Stomach (tissue), 9 donors: ENCODE measurements around the gene EPHB1. TPM values are rescaled to one million over a fixed set of nuclear protein-coding genes. Genes with fewer than 3 reads are reported as not detected.

ENCODE experiments used
- DNase-seq, 2 donors: peaks; one replicate each; pipeline versions ENCODE4 v3.0.0 to v3.0.0-alpha.2; 2013 to 2019
- H3K27ac ChIP-seq, 5 donors: fragments of 200-600 bp in 4 of 5; sonication (generic) in 4 of 5; one replicate each; pipeline ENCODE4 v1.5.1; 2013 to 2019; ENCODE audit warnings: mild to moderate bottlenecking in 1 of 5, moderate library complexity in 1 of 5
- H3K27me3 ChIP-seq, 3 donors: fragments of 200-600 bp; sonication (generic); one replicate each; pipeline ENCODE4 v1.5.1; 2017 to 2019; ENCODE audit warnings: mixed run types in 1 of 3
- H3K36me3 ChIP-seq, 4 donors: fragments of 200-600 bp; sonication (generic); 1 replicate in 3 of 4; 2 replicates in 1 of 4; pipeline ENCODE4 v1.5.1; 2016 to 2019
- H3K4me1 ChIP-seq, 4 donors: fragments of 200-600 bp; sonication (generic); one replicate each; pipeline ENCODE4 v1.5.1; 2016 to 2019
- H3K4me3 ChIP-seq, 4 donors: fragments of 200-600 bp; sonication (generic) in 3 of 4; one replicate each; pipeline ENCODE4 v1.5.1; 2016 to 2019; ENCODE audit warnings: mild to moderate bottlenecking in 1 of 4
- H3K9me3 ChIP-seq, 4 donors: fragments of 200-600 bp; sonication (generic); one replicate each; pipeline ENCODE4 v1.5.1; 2016 to 2019
- EP300 ChIP-seq: sonication (generic); formaldehyde crosslinking; IDR thresholded peaks from one replicate; pipeline ENCODE4 v1.6.1; 2017; ENCODE audit warnings: antibody characterized with exemption
- POLR2A ChIP-seq, 4 donors: fragments of 450-650 bp; IDR thresholded peaks; one replicate each; pipeline ENCODE4 v1.6.1; 2016; ENCODE audit warnings: antibody characterized with exemption in 4 of 4, control low read depth in 2 of 4, mild to moderate bottlenecking in 1 of 4, moderate library complexity in 1 of 4
- POLR2AphosphoS5 ChIP-seq, 3 donors: sonication (generic); formaldehyde crosslinking; IDR thresholded peaks; one replicate each; pipeline ENCODE4 v1.6.1; 2016; ENCODE audit warnings: antibody characterized with exemption in 3 of 3
- WGBS, 5 donors: extraction: QIAGEN DNeasy Blood & Tissue Kit in 3 of 5; methylation state at CpG; one replicate each; pipeline versions ENCODE4 v1.1.5 to v1.1.7; 2013 to 2018; 5-methylcytosine and 5-hydroxymethylcytosine counted together
- intact Hi-C: fragments of 100-400 bp; cut with DNase I; formaldehyde crosslinking; loops from one replicate; pipeline ENCODE4 v1.15.1; 2023; ENCODE audit warnings: low total_unique reads
- polyA plus RNA-seq, 3 donors: library from polyadenylated mRNA; stranded (reverse); fragments of 200-250 nt; gene quantifications; one replicate each; pipeline ENCODE4 v1.2.3, GENCODE V29; 2013
- total RNA-seq, 5 donors: library from RNA; depleted of rRNA; stranded (reverse); fragments of >200 nt; gene quantifications; one replicate each; pipeline versions ENCODE4 v1.1.0 to v1.2.3, GENCODE V29; 2014 to 2016
- TF ChIP-seq, protein P1 (sequence below), 7 experiments: fragments of 450-650 bp in 4 of 7; fragments of 200-600 bp in 3 of 7; sonication (generic) in 3 of 7; IDR thresholded peaks; one replicate each; pipeline ENCODE4 v1.5.1; 2016 to 2019; ENCODE audit warnings: antibody characterized with exemption in 7 of 7, control low read depth in 2 of 7, mild to moderate bottlenecking in 1 of 7
- donor health status: healthy with polysubstance abuse.
- donor health status: Bipolar disorder and iron deficiency.
- donor health status: healthy.

EPHB1 gene
- total and polyA plus RNA-seq, 8 donors, result 0.13 to 2.3 (median 1.0) TPM; not detected in 4

DNA sequence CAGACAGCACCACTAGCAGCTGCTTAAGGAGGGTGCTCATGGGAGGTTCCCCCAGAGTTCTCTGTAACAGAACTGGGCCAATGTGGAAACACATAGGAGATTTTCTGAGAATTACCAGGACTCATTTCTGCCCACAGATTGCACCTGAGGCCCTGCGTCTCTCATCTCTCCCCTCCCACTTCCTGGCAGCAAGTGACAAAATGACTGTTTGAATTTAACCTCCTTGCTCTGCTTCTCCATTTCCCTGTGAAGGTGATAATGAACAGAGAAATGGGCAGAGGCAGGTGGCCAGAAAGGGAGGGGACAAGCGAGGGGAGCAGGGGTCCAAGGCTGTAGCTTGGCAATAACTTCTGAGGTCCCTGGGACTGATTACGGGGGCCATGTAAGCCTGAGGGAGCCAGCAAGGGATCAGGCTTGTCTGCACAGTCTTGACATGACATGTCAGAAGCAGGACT is 8.0 kb downstream of the EPHB1 start:
- peaks cover 0 to 16% (median 0%) of the 10 kb centered on the region in 3 donors for H3K27me3 ChIP-seq
- no peaks in the 10 kb centered on the region for H3K9me3 ChIP-seq
- 67 to 82% (median 70%) methylated on average over 3 of the region's 3 CpGs for WGBS, 5 donors
- no peak overlapping the region for H3K4me3 ChIP-seq
- intact Hi-C loops, result no loop called here
- TF ChIP-seq POLR2AphosphoS5 (IDR thresholded peaks at IDR 0.05) (no peak), POLR2A (IDR thresholded peaks at IDR 0.05) (no peak), EP300 (no peak)
- TF ChIP-seq, protein P1, sequence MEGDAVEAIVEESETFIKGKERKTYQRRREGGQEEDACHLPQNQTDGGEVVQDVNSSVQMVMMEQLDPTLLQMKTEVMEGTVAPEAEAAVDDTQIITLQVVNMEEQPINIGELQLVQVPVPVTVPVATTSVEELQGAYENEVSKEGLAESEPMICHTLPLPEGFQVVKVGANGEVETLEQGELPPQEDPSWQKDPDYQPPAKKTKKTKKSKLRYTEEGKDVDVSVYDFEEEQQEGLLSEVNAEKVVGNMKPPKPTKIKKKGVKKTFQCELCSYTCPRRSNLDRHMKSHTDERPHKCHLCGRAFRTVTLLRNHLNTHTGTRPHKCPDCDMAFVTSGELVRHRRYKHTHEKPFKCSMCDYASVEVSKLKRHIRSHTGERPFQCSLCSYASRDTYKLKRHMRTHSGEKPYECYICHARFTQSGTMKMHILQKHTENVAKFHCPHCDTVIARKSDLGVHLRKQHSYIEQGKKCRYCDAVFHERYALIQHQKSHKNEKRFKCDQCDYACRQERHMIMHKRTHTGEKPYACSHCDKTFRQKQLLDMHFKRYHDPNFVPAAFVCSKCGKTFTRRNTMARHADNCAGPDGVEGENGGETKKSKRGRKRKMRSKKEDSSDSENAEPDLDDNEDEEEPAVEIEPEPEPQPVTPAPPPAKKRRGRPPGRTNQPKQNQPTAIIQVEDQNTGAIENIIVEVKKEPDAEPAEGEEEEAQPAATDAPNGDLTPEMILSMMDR (IDR thresholded peaks at IDR 0.05), result no peak
- no peaks in the 10 kb centered on the region for H3K36me3 ChIP-seq
- no peak for DNase-seq
- no peak overlapping the region for H3K27ac ChIP-seq
- peaks cover 0 to 10% (median 3%) of the 10 kb centered on the region in 4 donors for H3K4me1 ChIP-seq

DNA sequence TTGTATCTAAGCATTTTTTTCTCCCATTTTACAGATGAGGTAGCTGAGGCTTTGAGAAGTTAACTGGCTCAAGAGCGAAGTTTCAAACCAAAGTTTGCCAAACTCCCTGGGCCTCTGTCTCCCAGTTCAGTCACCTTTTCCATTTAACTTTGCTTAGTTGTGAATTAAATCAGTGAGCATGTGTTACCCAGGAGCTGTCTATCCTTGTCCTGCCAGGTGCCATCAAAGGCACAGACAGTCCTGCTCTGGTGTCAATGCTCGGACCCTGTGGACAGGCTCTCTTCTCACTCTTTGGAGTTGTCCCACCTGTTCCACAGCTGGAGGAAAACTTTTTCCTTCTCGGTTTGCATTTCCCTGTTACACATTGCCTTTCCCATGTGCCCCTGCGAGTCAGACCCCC is 8.6 kb downstream of the EPHB1 start:
- intact Hi-C loops, result no loop called here
- Histone ChIP-seq H3K4me1 (peaks cover 0 to 9% (median 3%) of the 10 kb centered on the region in 4 donors), H3K27ac (no peak overlapping the region), H3K27me3 (peaks cover 0 to 11% (median 0%) of the 10 kb centered on the region in 3 donors), H3K9me3 (no peaks in the 10 kb centered on the region), H3K36me3 (no peaks in the 10 kb centered on the region), H3K4me3 (no peak overlapping the region)
- no peak for DNase-seq
- TF ChIP-seq EP300, result no peak
- TF ChIP-seq POLR2A (IDR thresholded peaks at IDR 0.05), result no peak
- TF ChIP-seq POLR2AphosphoS5 (IDR thresholded peaks at IDR 0.05), result no peak
- 69 to 89% (median 86%) methylated on average over 4 of the region's 4 CpGs for WGBS, 5 donors

DNA sequence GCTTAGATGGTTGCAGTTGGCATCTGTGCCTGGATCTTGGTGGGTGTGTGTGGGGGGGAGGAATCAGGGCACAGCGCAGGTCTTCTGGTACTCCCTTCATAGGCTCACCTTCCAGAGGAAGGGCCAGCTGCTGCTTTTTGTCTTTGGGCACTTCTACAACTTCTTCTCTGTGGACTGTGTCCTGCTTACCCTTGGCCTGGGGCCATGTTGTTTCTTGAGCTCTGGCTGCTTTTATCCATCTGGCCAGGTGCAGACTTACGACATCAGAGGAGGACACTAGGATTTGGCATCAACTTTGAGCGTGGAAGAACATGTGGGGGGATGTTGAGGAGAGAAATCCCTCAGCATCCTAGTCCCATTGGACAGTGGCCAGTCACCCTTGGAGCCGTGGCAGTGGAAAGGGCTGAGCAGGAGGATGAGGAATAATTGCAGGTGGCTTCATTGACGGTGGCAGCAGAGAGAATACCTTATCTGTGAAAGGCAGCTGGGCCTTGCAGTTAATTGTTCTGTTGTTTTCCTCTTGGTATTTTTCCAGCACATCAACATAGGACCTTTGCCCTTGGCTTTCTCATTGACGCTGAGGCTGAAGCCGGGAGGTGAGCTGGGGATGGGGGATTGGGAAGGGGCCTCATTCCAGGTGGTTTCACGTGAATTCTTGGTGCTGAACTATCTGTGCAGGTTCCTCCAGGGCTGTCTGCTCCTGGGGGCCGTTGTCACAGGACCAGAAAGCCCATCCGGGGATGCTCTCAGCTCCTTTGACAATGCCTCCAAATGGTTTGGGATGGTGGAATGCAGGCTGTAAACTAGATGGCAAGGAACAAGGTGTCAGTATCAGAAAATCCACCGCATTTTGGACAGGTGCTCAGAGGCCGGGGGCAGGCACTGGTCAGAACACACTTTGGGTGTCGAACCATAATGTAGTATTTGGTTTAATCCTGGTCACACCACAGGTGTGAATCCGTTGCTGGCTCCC is 9.7 kb downstream of the EPHB1 start:
- intact Hi-C loops, result no loop called here
- TF ChIP-seq EP300, result no peak
- no peak for TF ChIP-seq POLR2A (IDR thresholded peaks at IDR 0.05)
- TF ChIP-seq, protein P1 (IDR thresholded peaks at IDR 0.05), result no peak
- no peak for TF ChIP-seq POLR2AphosphoS5 (IDR thresholded peaks at IDR 0.05)

DNA sequence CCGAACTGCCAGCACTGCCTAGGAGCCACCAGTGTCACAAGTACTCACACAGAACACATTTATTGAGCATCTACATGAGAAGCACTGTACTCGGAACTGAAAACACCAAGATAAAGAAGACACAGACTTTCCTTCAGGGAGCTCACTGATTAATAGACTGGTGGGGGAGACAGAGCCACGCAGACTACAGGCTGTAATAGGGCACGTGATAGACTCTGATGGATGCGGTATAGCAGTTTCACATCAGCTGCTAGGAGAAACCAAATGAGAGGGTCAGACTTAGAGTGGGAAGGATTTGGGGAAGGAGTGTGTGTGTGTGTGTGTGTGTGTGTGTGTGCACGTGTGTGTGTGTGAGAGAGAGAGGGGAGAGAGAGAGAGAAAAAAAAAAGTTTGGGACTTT is 12.1 kb downstream of the EPHB1 start:
- Histone ChIP-seq H3K4me3 (no peak overlapping the region), H3K9me3 (no peaks in the 10 kb centered on the region), H3K4me1 (peaks cover 0 to 8% (median 5%) of the 10 kb centered on the region in 4 donors), H3K27ac (no peak overlapping the region), H3K27me3 (peaks cover 0 to 6% (median 0%) of the 10 kb centered on the region in 3 donors), H3K36me3 (no peaks in the 10 kb centered on the region)
- intact Hi-C loops, result no loop called here
- DNase-seq, result no peak
- no peak for TF ChIP-seq EP300
- no peak for TF ChIP-seq POLR2AphosphoS5 (IDR thresholded peaks at IDR 0.05)
- no peak for TF ChIP-seq POLR2A (IDR thresholded peaks at IDR 0.05)
- TF ChIP-seq, protein P1 (IDR thresholded peaks at IDR 0.05), result no peak
- WGBS, 5 donors, result 73 to 81% (median 76%) methylated on average over 6 of the region's 6 CpGs

More for the DNA sequence above, 9.7 kb downstream of the EPHB1 start:
- Histone ChIP-seq H3K4me1 (peaks cover 0 to 6% (median 4%) of the 10 kb centered on the region in 4 donors), H3K27me3 (peaks cover 0 to 6% (median 0%) of the 10 kb centered on the region in 3 donors), H3K9me3 (no peaks in the 10 kb centered on the region), H3K36me3 (no peaks in the 10 kb centered on the region), H3K4me3 (no peak overlapping the region), H3K27ac (no peak overlapping the region)
- no peak for DNase-seq
- 64 to 75% (median 72%) methylated on average over 12 to 14 of the region's 14 CpGs for WGBS, 5 donors
